ENCODE results near the gene MYO9B.

The MYO9B gene

DNA sequence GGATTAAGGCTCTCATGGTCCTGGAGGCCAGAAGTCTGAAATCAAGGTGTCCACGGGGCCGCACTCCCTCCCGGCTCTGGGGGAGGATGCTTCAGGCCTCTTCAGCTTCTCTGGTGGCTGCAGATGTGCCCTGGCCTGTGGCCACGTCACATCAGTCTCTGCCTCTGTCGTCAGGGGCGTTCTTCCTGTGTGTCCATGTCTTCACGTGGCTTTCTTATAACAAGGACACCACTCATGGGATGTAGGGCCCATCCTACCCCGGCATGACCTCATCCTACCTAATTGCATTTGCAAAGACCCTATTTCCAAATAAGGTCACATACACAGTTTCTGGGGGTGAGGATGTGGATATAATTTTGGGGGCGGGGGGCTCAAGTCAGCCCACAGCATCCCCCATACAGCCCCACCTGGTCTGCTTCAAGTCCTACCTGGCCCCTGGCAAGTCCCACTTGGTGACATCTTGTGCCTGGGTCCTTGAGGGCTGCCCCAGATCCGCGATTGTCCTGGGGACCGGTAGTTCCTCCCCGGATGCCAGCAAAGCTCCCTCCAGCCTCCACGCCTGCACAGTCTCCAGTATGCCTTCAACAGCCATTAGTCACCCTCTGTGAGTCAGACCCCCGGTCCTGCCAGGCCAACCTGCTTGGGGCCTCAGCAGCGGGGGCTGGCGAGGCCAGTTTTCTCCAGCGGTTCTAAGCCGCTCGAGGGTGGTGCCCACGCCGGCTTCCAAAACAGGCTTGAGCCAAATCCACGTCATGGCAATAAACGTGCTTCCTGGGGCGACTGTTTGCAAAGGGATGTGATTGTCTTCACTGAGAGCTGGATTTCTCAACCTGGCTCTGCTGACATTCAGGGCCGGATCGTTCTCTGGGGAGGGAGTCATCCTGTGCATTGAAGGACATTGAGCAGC, 32.2 kb downstream of the MYO9B start:
- H3K27me3 ChIP-seq (ENCODE audit: insufficient read depth, low read length, poor library complexity) = no peaks in the 10 kb centered on the region
- ATAC-seq (ENCODE audit: insufficient read depth, low read depth) (no peak), DNase-seq (no peak)
- peaks cover 82% of the 10 kb centered on the region for H3K36me3 ChIP-seq (ENCODE audit: insufficient read depth, low read length)
- H3K79me2 ChIP-seq (ENCODE audit: insufficient read depth, low read length) = peaks cover 79% of the 10 kb centered on the region
- no peak overlapping the region for H3K9ac ChIP-seq (ENCODE audit: low read depth, low read length)
- H3K4me3 ChIP-seq (ENCODE audit: low read depth in 1 of 2, low read length in 2 of 2) = no peak overlapping the region
- no peaks in the 10 kb centered on the region for H3K9me3 ChIP-seq (ENCODE audit: insufficient read depth, low read length, severe bottlenecking)
- TF ChIP-seq, protein P1, sequence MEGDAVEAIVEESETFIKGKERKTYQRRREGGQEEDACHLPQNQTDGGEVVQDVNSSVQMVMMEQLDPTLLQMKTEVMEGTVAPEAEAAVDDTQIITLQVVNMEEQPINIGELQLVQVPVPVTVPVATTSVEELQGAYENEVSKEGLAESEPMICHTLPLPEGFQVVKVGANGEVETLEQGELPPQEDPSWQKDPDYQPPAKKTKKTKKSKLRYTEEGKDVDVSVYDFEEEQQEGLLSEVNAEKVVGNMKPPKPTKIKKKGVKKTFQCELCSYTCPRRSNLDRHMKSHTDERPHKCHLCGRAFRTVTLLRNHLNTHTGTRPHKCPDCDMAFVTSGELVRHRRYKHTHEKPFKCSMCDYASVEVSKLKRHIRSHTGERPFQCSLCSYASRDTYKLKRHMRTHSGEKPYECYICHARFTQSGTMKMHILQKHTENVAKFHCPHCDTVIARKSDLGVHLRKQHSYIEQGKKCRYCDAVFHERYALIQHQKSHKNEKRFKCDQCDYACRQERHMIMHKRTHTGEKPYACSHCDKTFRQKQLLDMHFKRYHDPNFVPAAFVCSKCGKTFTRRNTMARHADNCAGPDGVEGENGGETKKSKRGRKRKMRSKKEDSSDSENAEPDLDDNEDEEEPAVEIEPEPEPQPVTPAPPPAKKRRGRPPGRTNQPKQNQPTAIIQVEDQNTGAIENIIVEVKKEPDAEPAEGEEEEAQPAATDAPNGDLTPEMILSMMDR (IDR thresholded peaks at IDR 0.05; ENCODE audit: borderline replicate concordance, extremely low read depth, low read length, poor library complexity, severe bottlenecking) = no peak
- no peak for TF ChIP-seq EZH2 (IDR thresholded peaks at IDR 0.05; ENCODE audit: borderline replicate concordance, low read depth, low read length, severe bottlenecking)
- H4K20me1 ChIP-seq (ENCODE audit: insufficient read depth, low read length) = peaks cover 57% of the 10 kb centered on the region
- H3K27ac ChIP-seq (ENCODE audit: low read length) = no peak overlapping the region
- H3K4me1 ChIP-seq (ENCODE audit: insufficient read depth, low read length) = no peaks in the 10 kb centered on the region
- no peak overlapping the region for H3K4me2 ChIP-seq (ENCODE audit: insufficient read depth, low read length)
- no peak overlapping the region for H2AFZ ChIP-seq (ENCODE audit: low read depth, low read length)

DNA sequence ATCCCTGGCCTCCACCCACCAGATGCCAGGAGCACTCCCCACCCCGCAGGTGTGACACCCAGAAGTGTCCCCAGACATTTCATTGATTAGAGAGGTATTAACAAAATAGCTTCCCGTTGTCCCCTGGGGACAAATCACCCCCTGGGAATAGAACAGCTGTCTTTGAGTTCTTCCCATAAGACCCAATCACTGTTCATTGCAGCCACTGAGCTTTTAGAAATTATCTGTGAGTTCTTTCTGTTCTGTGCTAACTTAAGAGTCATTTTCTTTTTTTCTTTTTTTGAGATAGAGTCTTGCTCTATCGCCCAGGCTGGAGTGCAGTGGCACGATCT, 32.8 kb downstream of the MYO9B start:
- no peaks in the 10 kb centered on the region for H3K4me1 ChIP-seq (ENCODE audit: insufficient read depth, low read length)
- DNase-seq = no peak
- no peak overlapping the region for H3K9ac ChIP-seq (ENCODE audit: low read depth, low read length)
- peaks cover 63% of the 10 kb centered on the region for H4K20me1 ChIP-seq (ENCODE audit: insufficient read depth, low read length)
- peaks cover 79% of the 10 kb centered on the region for H3K79me2 ChIP-seq (ENCODE audit: insufficient read depth, low read length)
- H2AFZ ChIP-seq (ENCODE audit: low read depth, low read length) = no peak overlapping the region
- H3K9me3 ChIP-seq (ENCODE audit: insufficient read depth, low read length, severe bottlenecking) = no peaks in the 10 kb centered on the region
- no peak overlapping the region for H3K4me2 ChIP-seq (ENCODE audit: insufficient read depth, low read length)
- no peak overlapping the region for H3K4me3 ChIP-seq (ENCODE audit: low read depth in 1 of 2, low read length in 2 of 2)
- H3K27ac ChIP-seq (ENCODE audit: low read length) = no peak overlapping the region
- H3K36me3 ChIP-seq (ENCODE audit: insufficient read depth, low read length) = peaks cover 82% of the 10 kb centered on the region
- H3K27me3 ChIP-seq (ENCODE audit: insufficient read depth, low read length, poor library complexity) = no peaks in the 10 kb centered on the region
- no peak for ATAC-seq (ENCODE audit: insufficient read depth, low read depth)
- TF ChIP-seq, protein P1 (IDR thresholded peaks at IDR 0.05; ENCODE audit: borderline replicate concordance, extremely low read depth, low read length, poor library complexity, severe bottlenecking) = no peak
- TF ChIP-seq EZH2 (IDR thresholded peaks at IDR 0.05; ENCODE audit: borderline replicate concordance, low read depth, low read length, severe bottlenecking) = no peak

GRCh38 chr19:17109300-17109699, 33.7 kb downstream of the MYO9B start:
- no peak overlapping the region for H3K27ac ChIP-seq (ENCODE audit: low read length)

More at GRCh38 chr19:17109300-17109699, 33.7 kb downstream of the MYO9B start:
- ATAC-seq (ENCODE audit: insufficient read depth, low read depth) (no peak), DNase-seq (no peak)
- Histone ChIP-seq H3K4me1 (ENCODE audit: insufficient read depth, low read length) (no peaks in the 10 kb centered on the region), H3K4me3 (ENCODE audit: low read depth in 1 of 2, low read length in 2 of 2) (no peak overlapping the region), H3K27me3 (ENCODE audit: insufficient read depth, low read length, poor library complexity) (no peaks in the 10 kb centered on the region), H3K9me3 (ENCODE audit: insufficient read depth, low read length, severe bottlenecking) (no peaks in the 10 kb centered on the region), H4K20me1 (ENCODE audit: insufficient read depth, low read length) (peaks cover 68% of the 10 kb centered on the region), H2AFZ (ENCODE audit: low read depth, low read length) (no peak overlapping the region), H3K79me2 (ENCODE audit: insufficient read depth, low read length) (peaks cover 79% of the 10 kb centered on the region), H3K4me2 (ENCODE audit: insufficient read depth, low read length) (no peak overlapping the region), H3K9ac (ENCODE audit: low read depth, low read length) (no peak overlapping the region), H3K36me3 (ENCODE audit: insufficient read depth, low read length) (peaks cover 84% of the 10 kb centered on the region)
- TF ChIP-seq, protein P1 (IDR thresholded peaks at IDR 0.05; ENCODE audit: borderline replicate concordance, extremely low read depth, low read length, poor library complexity, severe bottlenecking) = no peak
- TF ChIP-seq EZH2 (IDR thresholded peaks at IDR 0.05; ENCODE audit: borderline replicate concordance, low read depth, low read length, severe bottlenecking) = no peak

Data from DND-41 (cell line).